ENCODE results near the gene RBMS3. TPM values are rescaled to one million over a fixed set of nuclear protein-coding genes. Genes with fewer than 3 reads are reported as not detected.

Gene RBMS3
- total and polyA plus RNA-seq, 5 donors from 2014 or later = 5.2 to 18.8 (median 8.5) TPM

GRCh38 chr3:30004481-30004880, 723.6 kb downstream of the RBMS3 start:
- H3K4me1 ChIP-seq (ENCODE audit: control insufficient read depth, insufficient read depth, low read length, poor library complexity, severe bottlenecking) = no peaks in the 10 kb centered on the region
- no peaks in the 10 kb centered on the region for H3K9me3 Mint-ChIP-seq
- H3K9me3 ChIP-seq (ENCODE audit: control insufficient read depth in 2 of 2, low read length in 2 of 2) = no peaks in the 10 kb centered on the region
- no peak overlapping the region for H3K4me3 ChIP-seq (ENCODE audit: low read depth, low read length)
- H3K4me3 Mint-ChIP-seq = no peak overlapping the region
- H3K36me3 Mint-ChIP-seq = no peaks in the 10 kb centered on the region
- ATAC-seq (ENCODE audit: low read depth in 2 of 2) (no peak), DNase-seq (no peak)
- H3K4me1 Mint-ChIP-seq = no peaks in the 10 kb centered on the region
- H3K27me3 Mint-ChIP-seq = no peaks in the 10 kb centered on the region
- H3K27ac Mint-ChIP-seq = no peak overlapping the region
- no peak overlapping the region for H3K27ac ChIP-seq (ENCODE audit: insufficient read depth, low read length, poor library complexity, severe bottlenecking)
- H3K27me3 ChIP-seq (ENCODE audit: control insufficient read depth, insufficient read depth, low read length) = no peaks in the 10 kb centered on the region
- no peaks in the 10 kb centered on the region for H3K36me3 ChIP-seq (ENCODE audit: control insufficient read depth, insufficient read depth, low read length)

GRCh38 chr3:30006111-30006510, 725.2 kb downstream of the RBMS3 start:
- H3K4me1 ChIP-seq (ENCODE audit: control insufficient read depth, insufficient read depth, low read length, poor library complexity, severe bottlenecking) = no peaks in the 10 kb centered on the region
- H3K36me3 ChIP-seq (ENCODE audit: control insufficient read depth, insufficient read depth, low read length) = no peaks in the 10 kb centered on the region
- Mint-ChIP-seq H3K9me3 (no peaks in the 10 kb centered on the region), H3K27me3 (no peaks in the 10 kb centered on the region), H3K4me3 (no peak overlapping the region), H3K4me1 (peaks cover 0 to 1% (median 0%) of the 10 kb centered on the region in 4 donors), H3K36me3 (no peaks in the 10 kb centered on the region), H3K27ac (no peak overlapping the region)
- H3K27me3 ChIP-seq (ENCODE audit: control insufficient read depth, insufficient read depth, low read length) = no peaks in the 10 kb centered on the region
- H3K4me3 ChIP-seq (ENCODE audit: low read depth, low read length) = no peak overlapping the region
- ATAC-seq (ENCODE audit: low read depth in 2 of 2) (no peak), DNase-seq (no peak)
- no peak overlapping the region for H3K27ac ChIP-seq (ENCODE audit: insufficient read depth, low read length, poor library complexity, severe bottlenecking)
- no peaks in the 10 kb centered on the region for H3K9me3 ChIP-seq (ENCODE audit: control insufficient read depth in 2 of 2, low read length in 2 of 2)

- H3K27ac ChIP-seq (ENCODE audit: insufficient read depth, low read length, poor library complexity, severe bottlenecking) = no peak overlapping the region
- Mint-ChIP-seq H3K27ac (no peak overlapping the region), H3K27me3 (no peaks in the 10 kb centered on the region), H3K4me1 (peaks cover 0 to 3% (median 0%) of the 10 kb centered on the region in 4 donors), H3K36me3 (no peaks in the 10 kb centered on the region), H3K4me3 (no peak overlapping the region), H3K9me3 (no peaks in the 10 kb centered on the region)
- H3K36me3 ChIP-seq (ENCODE audit: control insufficient read depth, insufficient read depth, low read length) = no peaks in the 10 kb centered on the region
- no peaks in the 10 kb centered on the region for H3K9me3 ChIP-seq (ENCODE audit: control insufficient read depth in 2 of 2, low read length in 2 of 2)
- H3K27me3 ChIP-seq (ENCODE audit: control insufficient read depth, insufficient read depth, low read length) = no peaks in the 10 kb centered on the region
- ATAC-seq (ENCODE audit: low read depth in 2 of 2) (no peak), DNase-seq (no peak)
- H3K4me3 ChIP-seq (ENCODE audit: low read depth, low read length) = no peak overlapping the region
- no peaks in the 10 kb centered on the region for H3K4me1 ChIP-seq (ENCODE audit: control insufficient read depth, insufficient read depth, low read length, poor library complexity, severe bottlenecking)
Observed at GRCh38 chr3:30007668-30008067, 726.8 kb downstream of the RBMS3 start.

GRCh38 chr3:30011237-30011803, 730.4 kb downstream of the RBMS3 start:
- no peak overlapping the region for H3K27ac ChIP-seq (ENCODE audit: insufficient read depth, low read length, poor library complexity, severe bottlenecking)
- H3K4me1 ChIP-seq (ENCODE audit: control insufficient read depth, insufficient read depth, low read length, poor library complexity, severe bottlenecking) = no peaks in the 10 kb centered on the region
- H3K4me1 Mint-ChIP-seq = peaks cover 0 to 3% (median 0%) of the 10 kb centered on the region in 4 donors
- no peaks in the 10 kb centered on the region for H3K36me3 Mint-ChIP-seq
- ATAC-seq (ENCODE audit: low read depth in 2 of 2) (no peak), DNase-seq (no peak)
- H3K27me3 Mint-ChIP-seq = no peaks in the 10 kb centered on the region
- no peaks in the 10 kb centered on the region for H3K9me3 ChIP-seq (ENCODE audit: control insufficient read depth in 2 of 2, low read length in 2 of 2)
- no peak overlapping the region for H3K4me3 Mint-ChIP-seq
- no peaks in the 10 kb centered on the region for H3K9me3 Mint-ChIP-seq
- H3K36me3 ChIP-seq (ENCODE audit: control insufficient read depth, insufficient read depth, low read length) = no peaks in the 10 kb centered on the region
- no peak overlapping the region for H3K27ac Mint-ChIP-seq
- no peak overlapping the region for H3K4me3 ChIP-seq (ENCODE audit: low read depth, low read length)
- H3K27me3 ChIP-seq (ENCODE audit: control insufficient read depth, insufficient read depth, low read length) = no peaks in the 10 kb centered on the region

- no peak overlapping the region for H3K4me3 Mint-ChIP-seq
- DNase-seq (peak in 2 of 3 donors; percentile 25 to 50), ATAC-seq (ENCODE audit: low read depth in 2 of 2) (no peak)
- H3K36me3 ChIP-seq (ENCODE audit: control insufficient read depth, insufficient read depth, low read length) = no peaks in the 10 kb centered on the region
- no peaks in the 10 kb centered on the region for H3K36me3 Mint-ChIP-seq
- peaks cover 0 to 3% (median 0%) of the 10 kb centered on the region in 4 donors for H3K4me1 Mint-ChIP-seq
- H3K27me3 Mint-ChIP-seq = no peaks in the 10 kb centered on the region
- H3K4me1 ChIP-seq (ENCODE audit: control insufficient read depth, insufficient read depth, low read length, poor library complexity, severe bottlenecking) = no peaks in the 10 kb centered on the region
- no peak overlapping the region for H3K27ac Mint-ChIP-seq
- no peak overlapping the region for H3K4me3 ChIP-seq (ENCODE audit: low read depth, low read length)
- H3K9me3 Mint-ChIP-seq = no peaks in the 10 kb centered on the region
- no peaks in the 10 kb centered on the region for H3K27me3 ChIP-seq (ENCODE audit: control insufficient read depth, insufficient read depth, low read length)
- no peaks in the 10 kb centered on the region for H3K9me3 ChIP-seq (ENCODE audit: control insufficient read depth in 2 of 2, low read length in 2 of 2)
- H3K27ac ChIP-seq (ENCODE audit: insufficient read depth, low read length, poor library complexity, severe bottlenecking) = no peak overlapping the region
Observed at GRCh38 chr3:30012941-30013543, 732.2 kb downstream of the RBMS3 start.

GRCh38 chr3:30017901-30018300, 737.0 kb downstream of the RBMS3 start:
- no peaks in the 10 kb centered on the region for H3K4me1 Mint-ChIP-seq
- no peak for ATAC-seq (ENCODE audit: low read depth in 2 of 2)
- Histone ChIP-seq H3K27me3 (ENCODE audit: control insufficient read depth, insufficient read depth, low read length) (no peaks in the 10 kb centered on the region), H3K9me3 (ENCODE audit: control insufficient read depth in 2 of 2, low read length in 2 of 2) (no peaks in the 10 kb centered on the region), H3K4me3 (ENCODE audit: low read depth, low read length) (no peak overlapping the region), H3K36me3 (ENCODE audit: control insufficient read depth, insufficient read depth, low read length) (no peaks in the 10 kb centered on the region), H3K27ac (ENCODE audit: insufficient read depth, low read length, poor library complexity, severe bottlenecking) (no peak overlapping the region), H3K4me1 (ENCODE audit: control insufficient read depth, insufficient read depth, low read length, poor library complexity, severe bottlenecking) (no peaks in the 10 kb centered on the region)
- H3K27ac Mint-ChIP-seq = no peak overlapping the region
- DNase-seq = no peak
- H3K36me3 Mint-ChIP-seq = no peaks in the 10 kb centered on the region
- peaks cover 0 to 1% (median 0%) of the 10 kb centered on the region in 7 donors for H3K9me3 Mint-ChIP-seq
- H3K27me3 Mint-ChIP-seq = peaks cover 4% of the 10 kb centered on the region
- no peak overlapping the region for H3K4me3 Mint-ChIP-seq

GRCh38 chr3:30020380-30020779, 739.5 kb downstream of the RBMS3 start:
- no peak overlapping the region for H3K4me3 Mint-ChIP-seq
- no peaks in the 10 kb centered on the region for H3K4me1 Mint-ChIP-seq
- H3K9me3 Mint-ChIP-seq = peaks cover 0 to 1% (median 0%) of the 10 kb centered on the region in 7 donors
- peaks cover 4% of the 10 kb centered on the region for H3K27me3 Mint-ChIP-seq
- Histone ChIP-seq H3K27me3 (ENCODE audit: control insufficient read depth, insufficient read depth, low read length) (no peaks in the 10 kb centered on the region), H3K36me3 (ENCODE audit: control insufficient read depth, insufficient read depth, low read length) (no peaks in the 10 kb centered on the region), H3K9me3 (ENCODE audit: control insufficient read depth in 2 of 2, low read length in 2 of 2) (no peaks in the 10 kb centered on the region), H3K4me1 (ENCODE audit: control insufficient read depth, insufficient read depth, low read length, poor library complexity, severe bottlenecking) (no peaks in the 10 kb centered on the region), H3K4me3 (ENCODE audit: low read depth, low read length) (no peak overlapping the region), H3K27ac (ENCODE audit: insufficient read depth, low read length, poor library complexity, severe bottlenecking) (no peak overlapping the region)
- no peak for DNase-seq
- H3K27ac Mint-ChIP-seq = no peak overlapping the region
- H3K36me3 Mint-ChIP-seq = no peaks in the 10 kb centered on the region
- no peak for ATAC-seq (ENCODE audit: low read depth in 2 of 2)

- Histone ChIP-seq H3K4me1 (ENCODE audit: control insufficient read depth, insufficient read depth, low read length, poor library complexity, severe bottlenecking) (no peaks in the 10 kb centered on the region), H3K9me3 (ENCODE audit: control insufficient read depth in 2 of 2, low read length in 2 of 2) (no peaks in the 10 kb centered on the region), H3K27ac (ENCODE audit: insufficient read depth, low read length, poor library complexity, severe bottlenecking) (no peak overlapping the region), H3K4me3 (ENCODE audit: low read depth, low read length) (no peak overlapping the region), H3K36me3 (ENCODE audit: control insufficient read depth, insufficient read depth, low read length) (no peaks in the 10 kb centered on the region), H3K27me3 (ENCODE audit: control insufficient read depth, insufficient read depth, low read length) (no peaks in the 10 kb centered on the region)
- H3K4me1 Mint-ChIP-seq = no peaks in the 10 kb centered on the region
- H3K4me3 Mint-ChIP-seq = peak overlapping the region in 1 of 4 donors; percentile 47
- DNase-seq (no peak), ATAC-seq (ENCODE audit: low read depth in 2 of 2) (no peak)
- H3K9me3 Mint-ChIP-seq = peaks cover 0 to 1% (median 0%) of the 10 kb centered on the region in 7 donors
- H3K27ac Mint-ChIP-seq = no peak overlapping the region
- peaks cover 7% of the 10 kb centered on the region for H3K27me3 Mint-ChIP-seq
- no peaks in the 10 kb centered on the region for H3K36me3 Mint-ChIP-seq
Observed at GRCh38 chr3:30024466-30024865, 743.6 kb downstream of the RBMS3 start.

All from CD4-positive, CD25-positive, alpha-beta regulatory T cell (primary cell).